Thoracic aorta (tissue), 2 donors: ENCODE measurements around the gene CCDC102A. TPM values are rescaled to one million over a fixed set of nuclear protein-coding genes. Genes with fewer than 3 reads are reported as not detected.

Source experiments
- ATAC-seq: fragments of 150-250 bp; one replicate; pipeline ENCODE4 v1.8.0; 2017; ENCODE audit warnings: low read depth; ENCODE audit not compliant: insufficient number of reproducible peaks, low FRiP score
- DNase-seq: peaks from one replicate; pipeline ENCODE4 v3.0.0-alpha.2; 2020; ENCODE audit warnings: low spot score
- H3K27ac ChIP-seq, 2 donors: fragments of 200-600 bp; sonication (generic); 1 replicate in 1 of 2; 2 replicates in 1 of 2; pipeline ENCODE4 v1.5.1; 2016; ENCODE audit warnings: mild to moderate bottlenecking in 2 of 2, moderate library complexity in 2 of 2
- H3K27me3 ChIP-seq: fragments of 200-600 bp; sonication (generic); replicated peaks from 2 replicates; pipeline ENCODE4 v1.6.0; 2016; ENCODE audit warnings: mild to moderate bottlenecking; ENCODE audit not compliant: insufficient read depth
- H3K36me3 ChIP-seq: fragments of 200-600 bp; sonication (generic); one replicate; pipeline ENCODE4 v1.5.1; 2016
- H3K4me1 ChIP-seq, 2 donors: fragments of 200-600 bp; sonication (generic); 1 replicate in 1 of 2; 2 replicates in 1 of 2; pipeline versions ENCODE4 v1.5.1 to v1.6.0; 2016; ENCODE audit warnings: low read depth in 2 of 2, mild to moderate bottlenecking in 1 of 2; ENCODE audit not compliant: control insufficient read depth in 1 of 2
- H3K4me3 ChIP-seq: fragments of 200-600 bp; sonication (generic); 2 replicates; pipeline ENCODE4 v1.5.1; 2016; ENCODE audit warnings: mild to moderate bottlenecking
- H3K9me3 ChIP-seq: fragments of 200-600 bp; sonication (generic); 2 replicates; pipeline ENCODE4 v1.5.1; 2016
- CTCF ChIP-seq: fragments of 200-600 bp; sonication (generic); IDR thresholded peaks from one replicate; pipeline ENCODE4 v1.5.1; 2019; ENCODE audit warnings: antibody characterized with exemption
- total RNA-seq, 2 donors: library from RNA; depleted of rRNA; stranded (reverse); fragments of >200 nt; gene quantifications; one replicate each; pipeline versions ENCODE4 v1.1.0 to v1.2.3, GENCODE V29; 2016

CCDC102A gene
- total RNA-seq, 2 donors from 2014 or later = 26.4 to 43.2 TPM

GRCh38 chr16:57577691-57578224 is 41.4 kb upstream of the CCDC102A start:
- Histone ChIP-seq H3K27me3 (no peaks in the 10 kb centered on the region), H3K9me3 (no peaks in the 10 kb centered on the region), H3K4me3 (no peak overlapping the region), H3K4me1 (peaks cover 0 to 3% of the 10 kb centered on the region in 2 donors), H3K36me3 (no peaks in the 10 kb centered on the region), H3K27ac (no peak overlapping the region)
- ATAC-seq (no peak), DNase-seq (no peak)
- no peak for TF ChIP-seq CTCF

GRCh38 chr16:57577214-57577613 is 40.8 kb upstream of the CCDC102A start:
- Histone ChIP-seq H3K9me3 (no peaks in the 10 kb centered on the region), H3K36me3 (no peaks in the 10 kb centered on the region), H3K4me3 (no peak overlapping the region), H3K4me1 (peaks cover 0 to 3% of the 10 kb centered on the region in 2 donors), H3K27me3 (no peaks in the 10 kb centered on the region), H3K27ac (no peak overlapping the region)
- no peak for TF ChIP-seq CTCF
- no peak for ATAC-seq
- no peak for DNase-seq

- ATAC-seq (no peak), DNase-seq (peak; percentile 29)
- H3K36me3 ChIP-seq = no peaks in the 10 kb centered on the region
- no peak overlapping the region for H3K27ac ChIP-seq
- no peak overlapping the region for H3K4me3 ChIP-seq
- peaks cover 0 to 3% of the 10 kb centered on the region in 2 donors for H3K4me1 ChIP-seq
- TF ChIP-seq CTCF = peak; percentile 93
- H3K9me3 ChIP-seq = no peaks in the 10 kb centered on the region
- no peaks in the 10 kb centered on the region for H3K27me3 ChIP-seq
Observed at GRCh38 chr16:57576429-57576870, 40.1 kb upstream of the CCDC102A start.

- Histone ChIP-seq H3K4me1 (peaks cover 0 to 3% of the 10 kb centered on the region in 2 donors), H3K27me3 (no peaks in the 10 kb centered on the region), H3K27ac (no peak overlapping the region), H3K36me3 (no peaks in the 10 kb centered on the region), H3K9me3 (no peaks in the 10 kb centered on the region), H3K4me3 (no peak overlapping the region)
- TF ChIP-seq CTCF = no peak
- DNase-seq = no peak
- no peak for ATAC-seq
Observed at GRCh38 chr16:57575468-57576277, 39.3 kb upstream of the CCDC102A start.

GRCh38 chr16:57574646-57575467 is 38.5 kb upstream of the CCDC102A start:
- H3K36me3 ChIP-seq = no peaks in the 10 kb centered on the region
- ATAC-seq (no peak), DNase-seq (no peak)
- no peak overlapping the region for H3K27ac ChIP-seq
- no peak for TF ChIP-seq CTCF
- H3K27me3 ChIP-seq = no peaks in the 10 kb centered on the region
- no peak overlapping the region for H3K4me3 ChIP-seq
- H3K4me1 ChIP-seq = peaks cover 0 to 3% of the 10 kb centered on the region in 2 donors
- no peaks in the 10 kb centered on the region for H3K9me3 ChIP-seq
